Neutrophil (primary cell): ENCODE measurements around the gene GFRA4.

Experiments
- H3K27ac ChIP-seq: fragments of 200-600 bp; sonication (generic); 2 replicates; pipeline ENCODE4 v1.5.1; 2016; ENCODE audit warnings: mild to moderate bottlenecking, moderate library complexity
- H3K27me3 ChIP-seq: fragments of 200-600 bp; sonication (generic); 2 replicates; pipeline ENCODE4 v1.6.0; 2016; ENCODE audit warnings: mild to moderate bottlenecking
- H3K36me3 ChIP-seq: fragments of 200-600 bp; sonication (generic); 2 replicates; pipeline ENCODE4 v1.5.1; 2017
- H3K4me1 ChIP-seq, 2 experiments: fragments of 200-600 bp in 1 of 2; sonication (generic) in 1 of 2; 1 replicate in 1 of 2; 2 replicates in 1 of 2; pipeline versions ENCODE4 v1.5.1 to v1.6.1; 2013 to 2016; ENCODE audit warnings: low read depth in 1 of 2, low read length in 1 of 2, mild to moderate bottlenecking in 1 of 2, moderate library complexity in 1 of 2; ENCODE audit not compliant: control insufficient read depth in 1 of 2, insufficient read depth in 1 of 2
- H3K4me3 ChIP-seq, 2 experiments: fragments of 200-600 bp in 1 of 2; sonication (generic) in 1 of 2; 1 replicate in 1 of 2; 2 replicates in 1 of 2; pipeline ENCODE4 v1.5.1; 2013 to 2016; ENCODE audit warnings: low read depth in 1 of 2, low read length in 1 of 2, mild to moderate bottlenecking in 1 of 2, moderate library complexity in 1 of 2
- H3K9me3 ChIP-seq: fragments of 200-600 bp; sonication (generic); 2 replicates; pipeline ENCODE4 v1.5.1; 2016
- TF ChIP-seq, protein P1 (sequence below): fragments of 200-600 bp; sonication (generic); IDR thresholded peaks from 2 replicates; pipeline ENCODE4 v1.5.1; 2016; ENCODE audit warnings: antibody characterized with exemption

The GFRA4 gene

DNA sequence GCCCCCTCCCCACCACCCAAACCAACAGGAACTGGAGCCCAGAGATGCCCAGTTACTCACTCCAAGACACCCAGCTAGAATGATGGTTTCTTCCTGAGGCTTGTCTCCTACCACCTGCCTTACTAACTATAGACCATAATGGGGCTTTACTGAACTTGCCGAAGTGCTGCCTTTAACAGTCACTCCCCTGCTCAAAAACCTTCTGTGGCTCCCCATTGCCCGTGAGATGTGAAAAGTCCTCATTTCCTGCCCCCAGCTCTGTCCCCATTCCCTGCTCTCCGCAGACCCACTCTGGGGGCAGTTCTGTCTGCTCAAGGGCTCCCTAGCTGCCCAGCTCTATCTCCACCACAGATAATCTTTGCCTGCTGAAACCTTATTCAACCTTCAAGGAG, 44.3 kb upstream of the GFRA4 start:
- TF ChIP-seq, protein P1, sequence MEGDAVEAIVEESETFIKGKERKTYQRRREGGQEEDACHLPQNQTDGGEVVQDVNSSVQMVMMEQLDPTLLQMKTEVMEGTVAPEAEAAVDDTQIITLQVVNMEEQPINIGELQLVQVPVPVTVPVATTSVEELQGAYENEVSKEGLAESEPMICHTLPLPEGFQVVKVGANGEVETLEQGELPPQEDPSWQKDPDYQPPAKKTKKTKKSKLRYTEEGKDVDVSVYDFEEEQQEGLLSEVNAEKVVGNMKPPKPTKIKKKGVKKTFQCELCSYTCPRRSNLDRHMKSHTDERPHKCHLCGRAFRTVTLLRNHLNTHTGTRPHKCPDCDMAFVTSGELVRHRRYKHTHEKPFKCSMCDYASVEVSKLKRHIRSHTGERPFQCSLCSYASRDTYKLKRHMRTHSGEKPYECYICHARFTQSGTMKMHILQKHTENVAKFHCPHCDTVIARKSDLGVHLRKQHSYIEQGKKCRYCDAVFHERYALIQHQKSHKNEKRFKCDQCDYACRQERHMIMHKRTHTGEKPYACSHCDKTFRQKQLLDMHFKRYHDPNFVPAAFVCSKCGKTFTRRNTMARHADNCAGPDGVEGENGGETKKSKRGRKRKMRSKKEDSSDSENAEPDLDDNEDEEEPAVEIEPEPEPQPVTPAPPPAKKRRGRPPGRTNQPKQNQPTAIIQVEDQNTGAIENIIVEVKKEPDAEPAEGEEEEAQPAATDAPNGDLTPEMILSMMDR: no peak
- H3K4me3 ChIP-seq: no peak overlapping the region
- no peaks in the 10 kb centered on the region for H3K36me3 ChIP-seq
- H3K9me3 ChIP-seq: no peaks in the 10 kb centered on the region
- H3K27me3 ChIP-seq: no peaks in the 10 kb centered on the region
- no peak overlapping the region for H3K27ac ChIP-seq
- peaks cover 12 to 18% of the 10 kb centered on the region in 2 experiments for H3K4me1 ChIP-seq

DNA sequence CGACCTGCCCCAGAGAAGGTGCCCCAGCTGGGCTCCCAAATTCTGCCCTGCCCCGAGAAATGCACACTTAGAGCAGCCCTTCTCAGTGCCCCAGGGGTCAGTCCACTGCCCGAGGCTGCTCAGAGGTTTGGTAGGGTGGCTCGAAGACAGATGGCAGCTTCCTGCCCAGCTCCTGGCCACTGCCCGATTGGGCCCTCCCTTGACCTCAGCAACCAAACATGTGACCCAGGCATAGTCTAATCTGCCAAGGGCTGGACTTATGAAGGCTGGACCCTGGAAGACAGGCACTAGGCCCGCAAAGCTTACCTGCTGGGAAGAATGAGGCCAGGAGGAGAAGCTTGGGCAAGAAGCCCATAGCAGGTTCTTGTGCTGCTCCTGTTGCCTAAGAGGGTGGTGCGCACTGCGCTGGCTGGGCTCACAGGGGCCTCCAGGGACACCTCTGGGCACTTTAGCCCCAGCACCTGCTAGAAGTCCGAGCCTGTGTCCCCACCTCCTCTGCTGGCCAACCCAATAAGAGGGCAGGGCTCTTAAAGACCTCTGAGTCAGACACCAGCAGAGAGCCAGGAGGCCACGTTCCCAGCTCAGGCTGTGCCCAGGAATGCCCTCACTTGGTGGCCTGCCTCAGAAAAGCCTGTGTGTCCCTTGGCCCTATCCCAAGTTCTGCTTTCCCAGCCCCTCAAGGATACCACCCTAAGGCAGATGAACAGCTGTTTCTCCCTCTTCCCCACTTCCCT, 43.7 kb upstream of the GFRA4 start:
- Histone ChIP-seq H3K4me3 (no peak overlapping the region), H3K4me1 (peaks cover 10 to 13% of the 10 kb centered on the region in 2 experiments), H3K27ac (no peak overlapping the region), H3K27me3 (no peaks in the 10 kb centered on the region), H3K9me3 (no peaks in the 10 kb centered on the region), H3K36me3 (no peaks in the 10 kb centered on the region)
- TF ChIP-seq, protein P1: no peak

DNA sequence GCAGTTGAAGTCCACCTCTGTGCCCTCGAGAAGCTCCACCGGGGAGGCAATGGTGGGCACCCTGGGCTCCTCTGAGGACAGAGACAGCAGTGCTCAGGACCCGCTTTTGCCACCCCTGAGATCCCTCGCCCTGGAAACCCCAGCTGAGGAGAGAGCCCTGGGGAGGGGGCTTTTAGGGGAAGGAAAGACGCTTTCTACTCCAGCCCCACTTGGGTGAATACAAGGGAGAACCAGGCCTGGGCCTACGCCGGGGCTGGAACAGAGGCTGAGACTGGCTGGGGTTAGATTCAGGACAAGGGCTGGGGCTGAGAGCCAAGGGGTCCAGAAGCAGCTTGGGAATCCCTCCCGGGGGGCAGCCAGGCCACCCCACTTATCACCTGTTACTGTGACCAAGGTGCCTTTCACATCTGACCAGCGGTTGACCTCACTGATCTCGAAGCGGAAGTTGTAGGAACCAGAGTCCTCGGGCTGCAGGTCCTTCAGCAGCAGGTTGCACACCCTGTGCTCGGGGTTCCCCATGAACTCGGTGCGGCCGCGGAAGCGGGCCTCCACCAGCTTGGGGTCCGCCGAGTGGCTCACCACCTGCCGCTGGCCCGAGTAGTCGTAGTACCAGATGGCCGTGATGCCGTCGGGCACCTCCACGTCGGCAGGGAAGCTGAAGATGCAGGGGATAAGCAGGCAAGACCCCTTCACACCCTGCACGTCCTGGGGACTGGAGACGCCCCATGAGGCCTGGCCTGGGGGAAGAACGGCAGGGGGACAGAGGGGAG, 43.0 kb upstream of the GFRA4 start:
- no peak overlapping the region for H3K27ac ChIP-seq
- H3K9me3 ChIP-seq: no peaks in the 10 kb centered on the region
- H3K4me1 ChIP-seq: peaks cover 4 to 5% of the 10 kb centered on the region in 2 experiments
- H3K27me3 ChIP-seq: no peaks in the 10 kb centered on the region
- TF ChIP-seq, protein P1: no peak
- no peaks in the 10 kb centered on the region for H3K36me3 ChIP-seq
- no peak overlapping the region for H3K4me3 ChIP-seq

DNA sequence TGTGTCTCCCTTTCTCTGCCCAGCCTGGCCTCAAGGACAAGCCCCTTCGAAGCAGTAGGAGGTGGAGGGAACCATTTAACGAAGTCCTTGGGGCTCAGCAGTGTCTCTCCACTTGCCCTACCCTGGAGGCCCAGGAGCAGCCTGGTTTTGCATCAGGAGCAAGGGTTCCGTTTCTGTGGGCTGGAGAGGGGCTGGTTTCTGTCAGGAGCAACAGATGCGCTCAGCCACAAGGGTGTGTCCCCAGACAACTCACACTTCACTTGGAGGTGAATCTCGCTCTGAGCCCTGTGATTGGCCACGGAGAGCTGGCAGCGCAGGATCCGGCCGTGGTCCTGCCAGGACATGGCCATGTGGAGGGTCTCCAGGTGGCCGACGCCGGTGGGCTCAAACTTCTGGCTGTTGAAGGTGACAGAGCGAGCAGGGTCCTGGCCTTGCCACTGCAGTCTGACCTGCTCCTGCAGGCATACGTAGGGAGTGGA, 42.3 kb upstream of the GFRA4 start:
- H3K4me1 ChIP-seq: no peaks in the 10 kb centered on the region
- H3K4me3 ChIP-seq: no peak overlapping the region
- no peak overlapping the region for H3K27ac ChIP-seq
- no peaks in the 10 kb centered on the region for H3K27me3 ChIP-seq
- H3K9me3 ChIP-seq: no peaks in the 10 kb centered on the region
- TF ChIP-seq, protein P1: no peak
- no peaks in the 10 kb centered on the region for H3K36me3 ChIP-seq

DNA sequence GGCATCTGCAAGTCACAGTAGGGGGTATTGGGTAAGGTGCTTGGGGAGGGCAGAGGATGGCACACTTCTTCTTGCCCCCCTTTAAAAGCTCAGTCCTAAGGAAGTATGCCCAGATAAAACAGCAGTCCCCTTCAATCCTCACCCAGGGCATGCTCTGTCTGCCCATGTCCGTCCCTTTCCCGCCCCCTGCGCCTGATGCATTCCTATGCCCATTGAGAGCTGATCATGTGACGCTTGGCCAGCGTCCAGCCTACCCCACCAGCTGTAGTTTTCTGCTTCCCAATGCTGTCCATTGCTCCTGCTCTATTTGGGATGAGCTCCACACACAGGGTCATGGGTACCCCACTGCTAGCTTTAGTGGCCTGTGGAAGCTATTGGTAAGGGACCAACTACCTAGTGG, 40.9 kb upstream of the GFRA4 start:
- TF ChIP-seq, protein P1: no peak
- Histone ChIP-seq H3K4me3 (no peak overlapping the region), H3K36me3 (no peaks in the 10 kb centered on the region), H3K27ac (no peak overlapping the region), H3K9me3 (no peaks in the 10 kb centered on the region), H3K4me1 (no peaks in the 10 kb centered on the region), H3K27me3 (no peaks in the 10 kb centered on the region)
